ENCODE data around the gene PRSS12.

GRCh38 chr4:118317691-118318090 is 35.1 kb downstream of the PRSS12 start:
- TF ChIP-seq, protein P1, sequence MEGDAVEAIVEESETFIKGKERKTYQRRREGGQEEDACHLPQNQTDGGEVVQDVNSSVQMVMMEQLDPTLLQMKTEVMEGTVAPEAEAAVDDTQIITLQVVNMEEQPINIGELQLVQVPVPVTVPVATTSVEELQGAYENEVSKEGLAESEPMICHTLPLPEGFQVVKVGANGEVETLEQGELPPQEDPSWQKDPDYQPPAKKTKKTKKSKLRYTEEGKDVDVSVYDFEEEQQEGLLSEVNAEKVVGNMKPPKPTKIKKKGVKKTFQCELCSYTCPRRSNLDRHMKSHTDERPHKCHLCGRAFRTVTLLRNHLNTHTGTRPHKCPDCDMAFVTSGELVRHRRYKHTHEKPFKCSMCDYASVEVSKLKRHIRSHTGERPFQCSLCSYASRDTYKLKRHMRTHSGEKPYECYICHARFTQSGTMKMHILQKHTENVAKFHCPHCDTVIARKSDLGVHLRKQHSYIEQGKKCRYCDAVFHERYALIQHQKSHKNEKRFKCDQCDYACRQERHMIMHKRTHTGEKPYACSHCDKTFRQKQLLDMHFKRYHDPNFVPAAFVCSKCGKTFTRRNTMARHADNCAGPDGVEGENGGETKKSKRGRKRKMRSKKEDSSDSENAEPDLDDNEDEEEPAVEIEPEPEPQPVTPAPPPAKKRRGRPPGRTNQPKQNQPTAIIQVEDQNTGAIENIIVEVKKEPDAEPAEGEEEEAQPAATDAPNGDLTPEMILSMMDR (IDR thresholded peaks at IDR 0.05; ENCODE audit: low read depth, low read length) = no peak
- no peak for TF ChIP-seq POLR2A (IDR thresholded peaks at IDR 0.05; ENCODE audit: extremely low read depth, insufficient read length)
- TF ChIP-seq MYC (IDR thresholded peaks at IDR 0.05; ENCODE audit: low read depth, low read length) = no peak
- TF ChIP-seq, protein P2, sequence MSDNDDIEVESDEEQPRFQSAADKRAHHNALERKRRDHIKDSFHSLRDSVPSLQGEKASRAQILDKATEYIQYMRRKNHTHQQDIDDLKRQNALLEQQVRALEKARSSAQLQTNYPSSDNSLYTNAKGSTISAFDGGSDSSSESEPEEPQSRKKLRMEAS (IDR thresholded peaks at IDR 0.05; ENCODE audit: low read depth, low read length) = no peak

Data from NB4 (cell line).